AG04449 (cell line): ENCODE results near the gene PPIL4.

ENCODE experiments used
- CTCF ChIA-PET: fragments of 350-600 bp; formaldehyde crosslinking; extraction: SDS; loops from one replicate; lab custom pipeline; 2021; ENCODE audit warnings: antibody characterized with exemption; lab: Yijun Ruan, JAX
- POLR2A ChIA-PET: fragments of 400-600, 350-600 bp; formaldehyde crosslinking; extraction: SDS; loops from one replicate; lab custom pipeline; 2020; ENCODE audit warnings: antibody characterized with exemption, inconsistent platforms; lab: Yijun Ruan, JAX
- DNase-seq: peaks from one replicate; pipeline ENCODE4 v3.0.0-alpha.2; 2010; ENCODE audit warnings: low read depth, low spot score
- H3K4me3 ChIP-seq: 2 replicates; pipeline ENCODE4 v1.5.1; 2011; ENCODE audit warnings: low read depth, mild to moderate bottlenecking, control low read depth, low read length
- CTCF ChIP-seq: IDR thresholded peaks from one replicate; pipeline ENCODE4 v1.5.1; 2011; ENCODE audit warnings: mild to moderate bottlenecking, moderate library complexity, low read length, control low read depth, inconsistent platforms; ENCODE audit not compliant: insufficient read depth; ENCODE audit errors: missing control alignments

PPIL4 gene

GRCh38 chr6:149477544-149477943, 68.3 kb downstream of the PPIL4 start:
- no peak overlapping the region for H3K4me3 ChIP-seq
- ChIA-PET CTCF (no interaction called here), POLR2A (no interaction called here)
- DNase-seq, result no peak
- no peak for TF ChIP-seq CTCF

GRCh38 chr6:149476789-149477455, 68.9 kb downstream of the PPIL4 start:
- DNase-seq, result no peak
- ChIA-PET CTCF (no interaction called here), POLR2A (no interaction called here)
- H3K4me3 ChIP-seq, result no peak overlapping the region
- no peak for TF ChIP-seq CTCF

GRCh38 chr6:149474108-149474935, 71.5 kb downstream of the PPIL4 start:
- TF ChIP-seq CTCF, result no peak
- ChIA-PET POLR2A (no interaction called here), CTCF (interaction anchor here (0.8 kb wide), 1 partner anchor 448 kb away, joined by 3 read pairs; no protein-coding TSS in a partner anchor)
- H3K4me3 ChIP-seq, result no peak overlapping the region
- DNase-seq, result no peak

GRCh38 chr6:149473080-149474052, 72.5 kb downstream of the PPIL4 start:
- no peak for DNase-seq
- ChIA-PET CTCF (interaction anchor here (0.8 kb wide), 1 partner anchor 447 kb away, joined by 3 read pairs; no protein-coding TSS in a partner anchor), POLR2A (no interaction called here)
- TF ChIP-seq CTCF, result no peak
- H3K4me3 ChIP-seq, result no peak overlapping the region

- TF ChIP-seq CTCF, result no peak
- DNase-seq, result no peak
- H3K4me3 ChIP-seq, result no peak overlapping the region
- ChIA-PET POLR2A (no interaction called here), CTCF (no interaction called here)
Measured at GRCh38 chr6:149472241-149472640, 73.6 kb downstream of the PPIL4 start.
